Astrocyte (in vitro differentiated cells and primary cell): ENCODE measurements around the gene SIGLEC6. TPM values are rescaled to one million over a fixed set of nuclear protein-coding genes. Genes with fewer than 3 reads are reported as not detected.

Experiments used
- DNase-seq: peaks from one replicate; pipeline ENCODE4 v3.0.0-alpha.2; 2010; ENCODE audit warnings: low read depth
- FAIRE-seq: peaks from 2 replicates; lab custom pipeline; 2011; peaks lifted over from hg19 to GRCh38; lab: Jason Lieb, UNC
- H2AFZ ChIP-seq: 2 replicates; pipeline ENCODE4 v1.6.0; 2012; ENCODE audit warnings: low read depth, low read length, inconsistent platforms
- H3K27ac ChIP-seq: 2 replicates; pipeline ENCODE4 v1.5.1; 2011; ENCODE audit warnings: low read depth, low read length, inconsistent platforms
- H3K27me3 ChIP-seq: 2 replicates; pipeline ENCODE4 v1.6.0; 2011; ENCODE audit warnings: low read length, inconsistent platforms; ENCODE audit not compliant: insufficient read depth
- H3K36me3 ChIP-seq: 2 replicates; pipeline ENCODE4 v1.5.1; 2011; ENCODE audit warnings: low read length, inconsistent platforms; ENCODE audit not compliant: insufficient read depth
- H3K4me1 ChIP-seq: 2 replicates; pipeline ENCODE4 v1.5.1; 2011; ENCODE audit warnings: low read length, inconsistent platforms; ENCODE audit not compliant: insufficient read depth
- H3K4me2 ChIP-seq: 2 replicates; pipeline ENCODE4 v1.6.0; 2012; ENCODE audit warnings: low read length, inconsistent platforms
- H3K4me3 ChIP-seq: 2 replicates; pipeline ENCODE4 v1.5.1; 2011; ENCODE audit warnings: low read depth, mild to moderate bottlenecking, low read length, inconsistent platforms; ENCODE audit not compliant: insufficient read depth
- H3K79me2 ChIP-seq: 2 replicates; pipeline ENCODE4 v1.6.0; 2012; ENCODE audit warnings: mild to moderate bottlenecking, low read length, inconsistent platforms; ENCODE audit not compliant: insufficient read depth
- H3K9ac ChIP-seq: 2 replicates; pipeline ENCODE4 v1.6.0; 2012; ENCODE audit warnings: mild to moderate bottlenecking, low read length, inconsistent platforms
- H3K9me3 ChIP-seq: 2 replicates; pipeline ENCODE4 v1.5.1; 2012; ENCODE audit warnings: low read depth, mild to moderate bottlenecking, low read length, inconsistent platforms; ENCODE audit not compliant: insufficient read depth
- H4K20me1 ChIP-seq: 2 replicates; pipeline ENCODE4 v1.6.0; 2012; ENCODE audit warnings: low read length, inconsistent platforms; ENCODE audit not compliant: insufficient read depth
- H3K27ac Mint-ChIP-seq: one replicate; pipeline ENCODE4 v1.8.0; 2021; ENCODE audit warnings: mild to moderate bottlenecking, mixed read lengths; ENCODE audit not compliant: unreplicated experiment
- H3K27me3 Mint-ChIP-seq: one replicate; pipeline ENCODE4 v1.8.0; 2021; ENCODE audit warnings: low read depth, mixed read lengths; ENCODE audit not compliant: unreplicated experiment
- H3K36me3 Mint-ChIP-seq: one replicate; pipeline ENCODE4 v1.8.0; 2021; ENCODE audit warnings: low read depth, mixed read lengths; ENCODE audit not compliant: unreplicated experiment
- H3K4me1 Mint-ChIP-seq: one replicate; pipeline ENCODE4 v1.8.0; 2021; ENCODE audit warnings: low read depth, mixed read lengths; ENCODE audit not compliant: unreplicated experiment
- H3K4me3 Mint-ChIP-seq: one replicate; pipeline ENCODE4 v1.8.0; 2021; ENCODE audit warnings: mild to moderate bottlenecking, moderate library complexity, mixed read lengths; ENCODE audit not compliant: unreplicated experiment
- H3K9me3 Mint-ChIP-seq: one replicate; pipeline ENCODE4 v1.8.0; 2021; ENCODE audit warnings: mild to moderate bottlenecking, mixed read lengths; ENCODE audit not compliant: unreplicated experiment
- CTCF ChIP-seq: IDR thresholded peaks from 2 replicates; pipeline ENCODE4 v1.5.1; 2011; ENCODE audit warnings: low read depth, mild to moderate bottlenecking, inconsistent platforms, low read length, moderate library complexity; ENCODE audit not compliant: insufficient read depth
- EZH2 ChIP-seq: IDR thresholded peaks from 2 replicates; pipeline ENCODE4 v1.6.1; 2012; ENCODE audit warnings: mild to moderate bottlenecking, low read length, inconsistent platforms; ENCODE audit not compliant: insufficient read depth
- total RNA-seq: library from RNA; stranded (reverse); gene quantifications from 2 replicates; pipeline ENCODE4 v1.2.1, GENCODE V29; 2021

SIGLEC6 gene
- total RNA-seq, 1 donor from 2014 or later, result not detected

- peaks cover 1% of the 10 kb centered on the region for H3K27me3 Mint-ChIP-seq
Measured at GRCh38 chr19:51529301-51529700, 2.2 kb downstream of the SIGLEC6 start.

GRCh38 chr19:51525651-51526050 lies 5.8 kb downstream of the SIGLEC6 start:
- Histone ChIP-seq H2AFZ (no peak overlapping the region), H3K4me1 (no peaks in the 10 kb centered on the region), H3K4me3 (no peak overlapping the region), H3K36me3 (no peaks in the 10 kb centered on the region), H3K4me2 (no peak overlapping the region), H3K27me3 (no peaks in the 10 kb centered on the region), H3K9me3 (no peaks in the 10 kb centered on the region), H4K20me1 (no peaks in the 10 kb centered on the region), H3K27ac (no peak overlapping the region), H3K79me2 (no peaks in the 10 kb centered on the region), H3K9ac (no peak overlapping the region)
- DNase-seq (no peak), FAIRE-seq (no peak)
- Mint-ChIP-seq H3K9me3 (peaks cover 8% of the 10 kb centered on the region), H3K4me1 (no peaks in the 10 kb centered on the region), H3K36me3 (no peaks in the 10 kb centered on the region), H3K27me3 (no peaks in the 10 kb centered on the region), H3K4me3 (no peak overlapping the region), H3K27ac (no peak overlapping the region)
- TF ChIP-seq EZH2 (no peak), CTCF (no peak)

More at GRCh38 chr19:51529301-51529700, 2.2 kb downstream of the SIGLEC6 start:
- no peak for FAIRE-seq
- Histone ChIP-seq H3K36me3 (no peaks in the 10 kb centered on the region), H3K9me3 (no peaks in the 10 kb centered on the region), H3K4me1 (no peaks in the 10 kb centered on the region), H4K20me1 (no peaks in the 10 kb centered on the region), H3K9ac (no peak overlapping the region), H3K4me2 (no peak overlapping the region), H2AFZ (no peak overlapping the region), H3K4me3 (no peak overlapping the region), H3K27ac (no peak overlapping the region), H3K79me2 (no peaks in the 10 kb centered on the region), H3K27me3 (no peaks in the 10 kb centered on the region)
- Mint-ChIP-seq H3K4me3 (no peak overlapping the region), H3K9me3 (peaks cover 4% of the 10 kb centered on the region), H3K4me1 (no peaks in the 10 kb centered on the region), H3K36me3 (no peaks in the 10 kb centered on the region), H3K27ac (no peak overlapping the region)
- DNase-seq, result no peak
- TF ChIP-seq CTCF, result no peak
- no peak for TF ChIP-seq EZH2

- no peak for FAIRE-seq
- no peaks in the 10 kb centered on the region for H3K27me3 Mint-ChIP-seq
Measured at GRCh38 chr19:51524666-51525264, 6.7 kb downstream of the SIGLEC6 start.

More at GRCh38 chr19:51524666-51525264, 6.7 kb downstream of the SIGLEC6 start:
- Mint-ChIP-seq H3K4me1 (no peaks in the 10 kb centered on the region), H3K9me3 (peaks cover 8% of the 10 kb centered on the region), H3K27ac (no peak overlapping the region), H3K36me3 (no peaks in the 10 kb centered on the region), H3K4me3 (no peak overlapping the region)
- Histone ChIP-seq H3K4me2 (no peak overlapping the region), H3K4me3 (no peak overlapping the region), H3K9ac (no peak overlapping the region), H3K27ac (no peak overlapping the region), H3K27me3 (no peaks in the 10 kb centered on the region), H2AFZ (no peak overlapping the region), H4K20me1 (no peaks in the 10 kb centered on the region), H3K36me3 (no peaks in the 10 kb centered on the region), H3K9me3 (no peaks in the 10 kb centered on the region), H3K4me1 (no peaks in the 10 kb centered on the region), H3K79me2 (no peaks in the 10 kb centered on the region)
- no peak for TF ChIP-seq EZH2
- no peak for TF ChIP-seq CTCF
- DNase-seq, result no peak
